Astrocyte of the cerebellum (primary cell): ENCODE measurements around the gene POU2F2.

Experiments used
- DNase-seq: peaks from one replicate; pipeline ENCODE4 v3.0.0-alpha.2; 2011; ENCODE audit warnings: low read depth
- H3K4me3 ChIP-seq: 2 replicates; pipeline ENCODE4 v1.5.1; 2011; ENCODE audit warnings: mild to moderate bottlenecking, low read depth, low read length, moderate library complexity
- CTCF ChIP-seq: IDR thresholded peaks from 2 replicates; pipeline ENCODE4 v1.5.1; 2012; ENCODE audit warnings: low read length, low read depth, moderate library complexity, mild to moderate bottlenecking; ENCODE audit errors: missing control alignments
- in situ Hi-C: cut with HindIII; loops from 2 replicates; pipeline ENCODE4 v1.10.0; 2017; ENCODE audit warnings: low sequenced_read_pairs

POU2F2 gene

GRCh38 chr19:42115219-42115618, 17.0 kb downstream of the POU2F2 start:
- DNase-seq, result no peak

GRCh38 chr19:42114412-42114811, 17.8 kb downstream of the POU2F2 start:
- no peak for TF ChIP-seq CTCF
- no peak for DNase-seq
- H3K4me3 ChIP-seq, result no peak overlapping the region
- in situ Hi-C loops, result no loop called here

More at GRCh38 chr19:42115219-42115618, 17.0 kb downstream of the POU2F2 start:
- H3K4me3 ChIP-seq, result no peak overlapping the region
- in situ Hi-C loops, result no loop called here
- no peak for TF ChIP-seq CTCF

- in situ Hi-C loops, result no loop called here
- no peak overlapping the region for H3K4me3 ChIP-seq
- peak; percentile 37 for TF ChIP-seq CTCF
- peak; percentile 71 for DNase-seq
Observed at GRCh38 chr19:42113641-42114348, 18.5 kb downstream of the POU2F2 start.

- no peak overlapping the region for H3K4me3 ChIP-seq
- in situ Hi-C loops, result no loop called here
- no peak for TF ChIP-seq CTCF
- DNase-seq, result no peak
Observed at GRCh38 chr19:42111811-42112210, 20.4 kb downstream of the POU2F2 start.

GRCh38 chr19:42111384-42111783, 20.9 kb downstream of the POU2F2 start:
- in situ Hi-C loops, result no loop called here
- TF ChIP-seq CTCF, result no peak
- DNase-seq, result no peak
- H3K4me3 ChIP-seq, result no peak overlapping the region

- TF ChIP-seq CTCF, result no peak
- H3K4me3 ChIP-seq, result no peak overlapping the region
- no peak for DNase-seq
- in situ Hi-C loops, result no loop called here
Observed at GRCh38 chr19:42110658-42111057, 21.6 kb downstream of the POU2F2 start.
